Measurements from ENCODE around the gene COPZ1. TPM values are rescaled to one million over a fixed set of nuclear protein-coding genes. Genes with fewer than 3 reads are reported as not detected.

COPZ1 gene
- total RNA-seq, 1 donor from 2014 or later = 173 TPM

DNA sequence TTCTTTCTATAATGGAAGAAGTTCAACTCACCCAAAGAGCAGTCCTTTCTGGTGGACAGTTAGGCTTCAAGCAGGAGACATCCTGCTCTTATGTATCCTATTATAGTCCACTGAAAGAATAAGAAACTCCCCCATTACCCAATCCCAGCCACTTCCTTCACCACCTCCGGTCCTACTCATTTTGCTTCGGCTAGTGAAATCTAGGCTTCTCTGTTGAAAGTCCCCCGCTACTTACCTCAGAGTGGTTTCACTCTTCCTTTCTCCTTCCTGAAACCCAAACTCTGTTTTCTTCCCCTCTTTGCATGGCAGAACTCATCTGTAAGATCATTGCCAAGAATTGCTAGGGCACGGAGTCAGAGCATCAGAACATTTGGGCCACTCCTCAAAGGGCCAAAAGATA is 39.5 kb downstream of the COPZ1 start, which contains the start of gene GPR84:
GPR84 (minus strand) TSS at position 74 of the 400 bp plus-strand sequence. CDS start 635 bp downstream, outside the sequence.
- DNase-seq (ENCODE audit: low spot score, unreplicated experiment) = no peak
- H3K27me3 Mint-ChIP-seq = peaks cover 46% of the 10 kb centered on the region
- TF ChIP-seq, protein P1, sequence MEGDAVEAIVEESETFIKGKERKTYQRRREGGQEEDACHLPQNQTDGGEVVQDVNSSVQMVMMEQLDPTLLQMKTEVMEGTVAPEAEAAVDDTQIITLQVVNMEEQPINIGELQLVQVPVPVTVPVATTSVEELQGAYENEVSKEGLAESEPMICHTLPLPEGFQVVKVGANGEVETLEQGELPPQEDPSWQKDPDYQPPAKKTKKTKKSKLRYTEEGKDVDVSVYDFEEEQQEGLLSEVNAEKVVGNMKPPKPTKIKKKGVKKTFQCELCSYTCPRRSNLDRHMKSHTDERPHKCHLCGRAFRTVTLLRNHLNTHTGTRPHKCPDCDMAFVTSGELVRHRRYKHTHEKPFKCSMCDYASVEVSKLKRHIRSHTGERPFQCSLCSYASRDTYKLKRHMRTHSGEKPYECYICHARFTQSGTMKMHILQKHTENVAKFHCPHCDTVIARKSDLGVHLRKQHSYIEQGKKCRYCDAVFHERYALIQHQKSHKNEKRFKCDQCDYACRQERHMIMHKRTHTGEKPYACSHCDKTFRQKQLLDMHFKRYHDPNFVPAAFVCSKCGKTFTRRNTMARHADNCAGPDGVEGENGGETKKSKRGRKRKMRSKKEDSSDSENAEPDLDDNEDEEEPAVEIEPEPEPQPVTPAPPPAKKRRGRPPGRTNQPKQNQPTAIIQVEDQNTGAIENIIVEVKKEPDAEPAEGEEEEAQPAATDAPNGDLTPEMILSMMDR (IDR thresholded peaks at IDR 0.05; ENCODE audit: unreplicated experiment) = no peak
- H3K27ac Mint-ChIP-seq = no peak within 1 kb of the TSS
- H3K36me3 Mint-ChIP-seq (ENCODE audit: insufficient read depth) = no peaks in the 10 kb centered on the region
- H3K4me3 Mint-ChIP-seq (ENCODE audit: low read depth) = no peak within 1 kb of the TSS
- H3K4me1 Mint-ChIP-seq (ENCODE audit: low read depth) = peaks cover 11% of the 10 kb centered on the region
- H3K9me3 Mint-ChIP-seq (ENCODE audit: low read depth) = no peaks in the 10 kb centered on the region

DNA sequence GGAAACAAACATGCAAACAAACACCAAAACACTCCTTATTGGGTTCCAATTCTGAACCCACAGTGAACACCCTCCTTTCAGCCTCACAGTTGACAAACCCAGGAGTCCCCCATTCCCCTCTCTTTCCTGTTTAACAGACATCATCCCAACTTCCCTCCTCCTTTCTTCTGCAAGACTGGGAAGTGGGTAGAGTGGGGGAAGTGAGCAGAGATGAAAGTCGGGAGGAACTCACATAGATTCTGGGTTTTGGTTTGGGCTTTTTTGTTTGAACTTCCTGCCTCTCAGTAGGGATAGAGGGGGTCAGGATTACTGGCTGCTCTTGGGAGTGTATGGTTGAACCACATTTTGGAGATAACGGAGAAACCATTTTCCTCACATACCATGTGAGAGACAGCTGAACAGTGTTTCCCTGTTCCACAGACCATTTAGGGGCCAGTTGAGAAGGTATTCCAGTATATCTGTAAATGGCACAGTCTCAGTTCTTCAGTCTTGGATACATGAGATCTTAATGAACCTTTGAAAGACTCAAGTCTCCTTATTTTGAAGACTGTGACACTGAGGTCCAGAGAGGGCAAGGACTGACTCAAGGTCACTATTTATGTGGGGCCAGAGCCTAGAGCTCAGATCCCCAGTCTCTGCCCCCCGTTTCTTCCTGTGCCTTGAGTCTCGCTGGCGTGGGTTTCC is 43.2 kb downstream of the COPZ1 start:
- no peak overlapping the region for H3K27ac Mint-ChIP-seq

DNA sequence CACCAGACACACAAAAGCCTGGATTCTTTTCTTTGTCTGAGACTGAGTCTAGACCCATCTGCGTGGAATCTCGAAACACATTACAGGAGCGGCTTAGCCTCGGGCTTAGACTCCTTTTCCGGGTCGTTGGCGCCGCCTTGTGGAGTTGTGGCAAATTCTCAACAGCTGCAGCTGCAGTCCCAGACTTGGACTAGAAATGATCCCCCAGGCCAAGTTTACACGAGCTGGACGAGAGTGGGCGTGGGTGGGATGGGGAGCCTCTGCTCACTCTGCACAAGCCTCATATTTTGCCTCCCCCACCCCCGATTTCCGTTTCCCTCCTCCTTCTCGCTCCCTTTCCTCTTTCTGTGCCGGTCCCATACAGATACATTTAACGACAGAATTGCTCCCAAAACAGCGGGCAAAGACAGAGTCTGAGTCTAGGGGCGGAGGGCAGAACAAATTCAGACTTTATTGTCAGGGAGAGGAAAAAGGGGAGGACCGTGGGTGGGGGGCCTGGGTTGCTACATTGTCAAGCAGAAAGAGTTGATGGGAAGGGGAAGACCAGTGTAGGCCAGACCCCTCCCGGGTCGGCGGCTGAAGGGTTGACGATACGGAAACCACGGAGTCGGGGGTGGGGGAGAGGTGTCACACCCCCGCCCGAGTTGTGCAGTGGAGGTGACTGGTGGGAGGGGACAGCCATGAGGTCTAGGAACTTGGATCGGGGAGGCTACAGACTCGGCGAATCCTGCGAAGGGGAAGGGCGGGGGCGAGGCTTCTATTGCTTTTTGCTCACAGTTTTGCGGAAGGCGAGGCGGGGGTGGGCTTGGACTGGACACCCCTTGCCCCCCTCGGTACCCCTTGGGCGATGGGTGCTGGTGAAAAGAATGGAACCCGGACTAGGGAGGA is 44.0 kb downstream of the COPZ1 start:
- peaks cover 48% of the 10 kb centered on the region for H3K27me3 Mint-ChIP-seq
- peaks cover 9% of the 10 kb centered on the region for H3K36me3 Mint-ChIP-seq (ENCODE audit: insufficient read depth)
- TF ChIP-seq, protein P1 (IDR thresholded peaks at IDR 0.05; ENCODE audit: unreplicated experiment) = peak; percentile 80
- no peak overlapping the region for H3K27ac Mint-ChIP-seq
- peak; percentile 81 for DNase-seq (ENCODE audit: low spot score, unreplicated experiment)
- peaks cover 6% of the 10 kb centered on the region for H3K4me1 Mint-ChIP-seq (ENCODE audit: low read depth)
- no peaks in the 10 kb centered on the region for H3K9me3 Mint-ChIP-seq (ENCODE audit: low read depth)
- H3K4me3 Mint-ChIP-seq (ENCODE audit: low read depth) = no peak overlapping the region

More for the DNA sequence above, 43.2 kb downstream of the COPZ1 start:
- H3K4me3 Mint-ChIP-seq (ENCODE audit: low read depth) = no peak overlapping the region
- peaks cover 6% of the 10 kb centered on the region for H3K4me1 Mint-ChIP-seq (ENCODE audit: low read depth)
- no peaks in the 10 kb centered on the region for H3K9me3 Mint-ChIP-seq (ENCODE audit: low read depth)
- peaks cover 55% of the 10 kb centered on the region for H3K27me3 Mint-ChIP-seq
- TF ChIP-seq, protein P1 (IDR thresholded peaks at IDR 0.05; ENCODE audit: unreplicated experiment) = no peak
- H3K36me3 Mint-ChIP-seq (ENCODE audit: insufficient read depth) = peaks cover 9% of the 10 kb centered on the region
- no peak for DNase-seq (ENCODE audit: low spot score, unreplicated experiment)

DNA sequence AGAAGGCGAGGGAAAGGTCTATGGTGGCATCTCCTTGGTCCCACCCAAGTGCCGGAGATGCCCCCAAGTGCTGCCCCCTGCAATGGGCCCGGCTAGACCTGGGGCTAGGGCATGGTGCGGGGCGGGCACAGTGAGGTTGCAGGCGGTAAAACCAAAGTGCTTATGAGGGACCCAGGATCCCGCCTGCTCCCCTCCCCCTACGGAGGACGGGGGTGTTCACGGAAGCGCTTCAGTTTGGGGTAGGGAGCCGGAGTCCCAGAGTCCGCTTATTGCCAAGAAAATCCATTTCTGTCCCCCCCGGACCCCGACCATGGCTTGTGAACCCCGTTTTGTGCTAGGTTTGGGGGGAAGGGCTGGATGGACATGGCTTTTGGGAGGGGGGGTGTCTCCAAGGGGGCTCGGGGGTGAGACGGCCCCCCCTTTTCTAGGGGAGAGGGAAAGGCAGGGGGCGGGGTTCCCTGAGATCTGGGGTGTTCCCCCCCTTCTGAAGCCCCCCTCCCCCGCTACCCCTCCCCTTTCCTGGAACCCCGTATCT is 44.7 kb downstream of the COPZ1 start:
- Mint-ChIP-seq H3K27me3 (peaks cover 40% of the 10 kb centered on the region), H3K9me3 (ENCODE audit: low read depth) (no peaks in the 10 kb centered on the region), H3K36me3 (ENCODE audit: insufficient read depth) (peaks cover 9% of the 10 kb centered on the region), H3K27ac (no peak overlapping the region), H3K4me3 (ENCODE audit: low read depth) (no peak overlapping the region), H3K4me1 (ENCODE audit: low read depth) (peaks cover 6% of the 10 kb centered on the region)
- DNase-seq (ENCODE audit: low spot score, unreplicated experiment) = no peak
- TF ChIP-seq, protein P1 (IDR thresholded peaks at IDR 0.05; ENCODE audit: unreplicated experiment) = no peak

DNA sequence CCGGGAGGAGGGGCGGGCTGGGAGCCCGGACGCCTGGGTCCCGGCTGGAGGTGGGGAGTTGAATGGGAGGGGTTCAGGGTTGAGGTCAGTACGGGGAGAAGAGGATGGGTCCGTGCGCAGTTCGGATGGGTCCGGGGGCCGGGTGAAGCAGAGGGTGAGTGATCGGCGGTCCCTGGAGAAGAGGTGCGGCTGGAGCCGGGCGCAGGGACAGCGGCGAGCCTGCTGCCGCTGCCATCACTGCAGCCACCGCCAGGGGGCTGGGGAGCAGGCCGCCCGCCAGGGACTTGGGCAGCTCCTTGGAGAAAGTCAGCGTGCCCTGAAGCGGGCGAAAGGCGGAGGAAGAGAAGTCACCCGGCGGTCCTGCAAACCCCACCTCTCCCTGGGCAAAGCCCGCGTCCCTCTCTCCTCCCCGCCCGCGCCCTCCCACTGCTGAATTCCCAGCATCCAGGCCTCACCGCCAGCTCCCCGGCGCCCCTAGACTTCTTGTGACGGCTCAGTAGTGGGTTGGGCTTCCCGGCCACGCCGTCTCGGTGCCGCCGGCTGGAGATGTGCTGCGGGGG is 45.3 kb downstream of the COPZ1 start:
- H3K4me1 Mint-ChIP-seq (ENCODE audit: low read depth) = peaks cover 6% of the 10 kb centered on the region
- peak; percentile 77 for DNase-seq (ENCODE audit: low spot score, unreplicated experiment)
- H3K36me3 Mint-ChIP-seq (ENCODE audit: insufficient read depth) = peaks cover 9% of the 10 kb centered on the region
- no peak overlapping the region for H3K27ac Mint-ChIP-seq
- no peak overlapping the region for H3K4me3 Mint-ChIP-seq (ENCODE audit: low read depth)
- H3K27me3 Mint-ChIP-seq = peaks cover 38% of the 10 kb centered on the region
- TF ChIP-seq, protein P1 (IDR thresholded peaks at IDR 0.05; ENCODE audit: unreplicated experiment) = peak; percentile 97
- H3K9me3 Mint-ChIP-seq (ENCODE audit: low read depth) = no peaks in the 10 kb centered on the region

Measured in progenitor cell of endocrine pancreas (in vitro differentiated cells).